Measurements from ENCODE around the gene PIP5K1C. TPM values are rescaled to one million over a fixed set of nuclear protein-coding genes. Genes with fewer than 3 reads are reported as not detected.

Gene PIP5K1C
- total RNA-seq, result 57.7 and 75.6 TPM in 2 replicates

GRCh38 chr19:3700242-3701032 lies at the start of gene PIP5K1C:
PIP5K1C (minus strand) TSS chr19:3700468; CDS start chr19:3700390, 78 bp downstream.
- DNase-seq, result peak; percentile 94

DNA sequence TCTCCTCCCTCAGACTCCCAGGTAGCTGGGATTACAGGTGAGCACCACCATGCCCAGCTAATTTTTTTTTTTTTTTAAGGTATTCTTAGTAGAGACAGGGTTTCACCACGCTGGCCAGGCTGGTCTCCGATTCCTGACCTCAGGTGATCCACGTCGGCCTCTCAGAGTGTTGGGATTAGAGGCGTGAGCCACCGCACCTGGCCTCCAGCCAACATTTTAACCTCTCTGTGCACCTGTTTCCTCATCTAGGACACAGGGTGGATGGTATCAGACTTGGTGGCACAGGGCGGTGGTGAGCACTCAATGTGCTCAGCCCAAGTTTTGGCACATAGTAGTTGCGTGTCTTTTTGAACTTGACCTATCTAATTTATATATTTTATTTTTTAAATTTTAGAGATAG lies 48.7 kb upstream of the PIP5K1C start:
- no peak for DNase-seq

DNA sequence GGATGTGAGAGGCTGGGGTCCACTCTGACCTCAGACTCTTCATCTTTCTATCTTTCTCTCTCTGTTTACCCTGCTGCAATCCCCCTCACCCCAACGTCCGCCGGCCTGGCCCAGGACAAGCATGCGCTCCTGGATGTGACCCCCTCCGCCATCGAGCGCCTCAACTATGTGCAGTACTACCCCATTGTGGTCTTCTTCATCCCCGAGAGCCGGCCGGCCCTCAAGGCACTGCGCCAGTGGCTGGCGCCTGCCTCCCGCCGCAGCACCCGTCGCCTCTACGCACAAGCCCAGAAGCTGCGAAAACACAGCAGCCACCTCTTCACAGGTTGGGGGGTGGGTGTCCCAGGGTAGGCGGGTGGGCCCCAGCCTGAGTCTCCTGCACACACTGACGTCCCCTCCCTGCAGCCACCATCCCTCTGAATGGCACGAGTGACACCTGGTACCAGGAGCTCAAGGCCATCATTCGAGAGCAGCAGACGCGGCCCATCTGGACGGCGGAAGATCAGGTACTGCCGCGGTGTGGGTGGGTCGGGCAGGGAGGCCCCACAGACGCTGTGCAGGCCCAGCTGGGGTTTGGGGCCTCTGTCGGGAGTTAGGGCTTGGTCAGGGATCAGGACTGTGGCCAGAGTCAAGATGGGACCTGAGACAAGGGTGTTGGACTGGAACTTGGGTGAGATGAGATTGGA lies 46.2 kb upstream of the PIP5K1C start:
- DNase-seq, result no peak

GRCh38 chr19:3745363-3746045 lies 45.2 kb upstream of the PIP5K1C start:
- DNase-seq, result no peak

DNA sequence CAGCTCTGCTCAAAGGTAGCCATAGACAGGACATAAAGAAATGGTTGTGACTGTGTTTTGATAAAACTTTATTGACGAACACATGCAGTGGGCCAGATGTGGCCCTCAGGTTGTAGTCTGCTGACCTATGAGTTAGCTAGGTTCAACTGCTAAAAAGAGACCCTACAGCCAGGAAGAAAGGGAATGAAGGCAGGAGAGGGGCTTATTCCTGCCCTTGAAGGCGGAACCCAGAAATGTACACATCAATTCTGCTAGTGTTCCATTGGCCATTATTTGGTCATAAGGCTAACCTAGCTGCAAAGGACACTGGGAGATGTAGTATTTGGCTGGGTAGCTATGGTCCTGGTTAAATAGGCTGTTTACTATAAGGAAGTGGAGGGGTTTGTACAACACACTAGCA lies 43.2 kb upstream of the PIP5K1C start:
- peak; percentile 32 for DNase-seq

DNA sequence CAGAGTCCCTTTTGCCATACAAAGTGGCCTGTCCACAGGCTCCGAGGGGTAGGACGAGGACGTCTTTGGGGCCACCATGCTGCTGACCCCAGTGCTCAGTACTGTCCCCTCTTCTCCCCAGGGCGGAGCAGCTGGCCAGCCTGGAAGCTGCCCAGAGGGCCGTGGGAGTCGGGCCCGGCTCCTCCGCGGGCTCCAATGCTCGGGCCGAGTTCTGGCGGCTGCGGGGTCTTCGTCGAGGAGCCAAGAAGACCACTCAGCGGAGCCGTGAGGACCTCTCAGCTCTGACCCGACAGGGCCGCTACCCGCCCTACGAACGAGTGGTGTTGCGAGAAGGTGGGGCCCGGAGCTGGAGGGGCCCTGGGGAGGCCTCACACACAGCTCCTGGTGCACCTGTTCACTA lies 40.2 kb upstream of the PIP5K1C start:
- no peak for DNase-seq

GRCh38 chr19:3738477-3739220 lies 38.4 kb upstream of the PIP5K1C start:
- no peak for DNase-seq

- DNase-seq, result no peak
Measured at GRCh38 chr19:3737487-3738205, 37.4 kb upstream of the PIP5K1C start.

- no peak for DNase-seq
Measured at GRCh38 chr19:3736106-3736724, 35.9 kb upstream of the PIP5K1C start.

GRCh38 chr19:3734310-3734600 lies 34.0 kb upstream of the PIP5K1C start:
- no peak for DNase-seq

- DNase-seq, result no peak
Measured at GRCh38 chr19:3733549-3734309, 33.5 kb upstream of the PIP5K1C start.

DNA sequence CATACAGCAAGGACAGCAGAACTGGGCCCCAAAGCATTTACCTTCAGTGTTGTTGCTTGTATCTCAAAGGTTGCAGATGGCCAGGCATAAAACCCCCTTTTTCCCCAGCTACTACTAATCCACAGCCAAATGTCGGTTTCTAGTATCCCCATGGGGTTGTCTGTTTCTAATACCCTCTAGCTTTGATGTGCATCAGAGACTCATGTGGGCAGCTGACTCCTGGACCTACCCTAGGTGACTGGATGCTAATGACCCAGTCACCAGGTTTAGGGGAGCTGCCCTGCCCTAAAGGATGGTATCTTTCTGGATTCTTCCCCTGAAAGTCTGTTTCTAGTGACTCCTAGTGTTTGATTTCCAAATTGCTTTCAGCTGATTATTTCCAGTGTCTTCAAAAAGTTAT lies 31.8 kb upstream of the PIP5K1C start:
- DNase-seq, result no peak

DNA sequence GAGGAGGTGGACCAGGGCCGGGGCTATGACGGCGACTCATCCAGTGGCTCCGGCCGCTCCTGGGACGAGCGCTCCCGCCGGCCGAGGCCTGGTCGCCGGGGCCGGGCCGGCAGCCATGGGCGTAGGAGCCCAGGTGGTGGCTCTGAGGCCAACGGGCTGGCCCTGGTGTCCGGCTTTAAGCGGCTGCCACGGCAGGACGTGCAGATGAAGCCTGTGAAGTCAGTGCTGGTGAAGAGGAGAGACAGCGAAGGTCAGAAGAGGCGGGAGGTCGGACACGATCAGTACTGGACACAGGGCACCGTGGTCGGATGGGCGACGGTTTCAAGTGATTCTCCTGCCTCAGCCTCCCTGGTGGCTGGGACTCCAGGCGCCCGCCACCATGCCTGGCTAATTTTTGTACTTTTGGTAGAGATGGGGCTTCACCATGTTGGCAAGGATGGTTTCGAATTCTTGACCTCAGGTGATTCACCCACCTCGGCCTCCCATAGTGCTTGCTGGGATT lies 30.2 kb upstream of the PIP5K1C start:
- no peak for DNase-seq

DNA sequence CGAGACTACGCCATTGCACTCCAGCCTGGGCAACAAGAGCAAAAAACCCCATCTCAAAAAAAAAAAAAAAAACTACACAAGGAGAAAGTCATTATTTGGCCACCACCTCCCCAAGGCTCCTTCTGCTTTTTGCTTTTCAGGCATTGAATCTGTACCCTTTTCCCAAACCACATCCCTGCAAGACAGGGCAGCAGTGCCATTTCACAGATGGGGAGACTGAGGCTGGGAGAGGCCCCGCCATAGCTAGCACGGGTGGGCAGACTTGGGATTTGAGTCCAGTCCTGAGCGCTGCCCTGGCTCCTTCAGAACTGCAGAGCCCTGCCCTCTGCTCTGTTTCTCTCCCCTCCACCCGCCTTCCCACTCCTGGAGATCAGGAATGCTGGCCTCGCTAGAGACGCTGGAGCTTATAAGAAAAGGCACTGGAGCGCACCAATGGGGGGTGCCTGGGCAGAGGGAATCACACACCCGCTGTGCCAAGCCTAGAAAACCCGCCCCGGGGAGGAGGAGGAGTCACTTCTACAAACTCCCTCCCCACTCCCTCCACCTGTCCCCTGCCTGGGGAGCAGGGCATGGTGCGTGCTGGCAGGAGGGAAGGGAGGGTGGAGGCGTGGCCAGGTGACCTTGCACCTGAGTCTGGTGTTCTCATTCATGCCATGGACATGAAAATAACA lies 25.5 kb upstream of the PIP5K1C start:
- no peak for DNase-seq

- DNase-seq, result no peak
Measured at GRCh38 chr19:3725121-3725520, 24.9 kb upstream of the PIP5K1C start.

- DNase-seq, result no peak
Measured at GRCh38 chr19:3723883-3724282, 23.6 kb upstream of the PIP5K1C start.

DNA sequence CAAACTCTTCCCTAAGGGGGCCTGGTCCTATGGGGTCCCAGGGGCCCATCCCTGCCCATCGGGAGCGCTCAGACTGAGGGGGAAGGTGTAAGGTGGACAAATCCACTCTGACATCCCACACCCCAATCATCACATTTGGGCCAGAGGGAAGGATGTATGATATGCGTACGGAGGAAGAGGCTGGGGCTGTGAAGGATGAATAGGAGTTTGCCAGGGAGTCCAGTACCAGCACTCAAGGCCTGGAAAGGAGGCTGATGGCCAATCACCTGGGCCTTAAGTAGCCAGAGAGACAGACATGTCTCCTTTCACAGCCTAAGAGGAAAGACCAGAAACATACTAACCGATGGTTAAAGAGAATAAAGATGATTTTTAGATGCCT lies 22.8 kb upstream of the PIP5K1C start:
- DNase-seq, result no peak

DNA sequence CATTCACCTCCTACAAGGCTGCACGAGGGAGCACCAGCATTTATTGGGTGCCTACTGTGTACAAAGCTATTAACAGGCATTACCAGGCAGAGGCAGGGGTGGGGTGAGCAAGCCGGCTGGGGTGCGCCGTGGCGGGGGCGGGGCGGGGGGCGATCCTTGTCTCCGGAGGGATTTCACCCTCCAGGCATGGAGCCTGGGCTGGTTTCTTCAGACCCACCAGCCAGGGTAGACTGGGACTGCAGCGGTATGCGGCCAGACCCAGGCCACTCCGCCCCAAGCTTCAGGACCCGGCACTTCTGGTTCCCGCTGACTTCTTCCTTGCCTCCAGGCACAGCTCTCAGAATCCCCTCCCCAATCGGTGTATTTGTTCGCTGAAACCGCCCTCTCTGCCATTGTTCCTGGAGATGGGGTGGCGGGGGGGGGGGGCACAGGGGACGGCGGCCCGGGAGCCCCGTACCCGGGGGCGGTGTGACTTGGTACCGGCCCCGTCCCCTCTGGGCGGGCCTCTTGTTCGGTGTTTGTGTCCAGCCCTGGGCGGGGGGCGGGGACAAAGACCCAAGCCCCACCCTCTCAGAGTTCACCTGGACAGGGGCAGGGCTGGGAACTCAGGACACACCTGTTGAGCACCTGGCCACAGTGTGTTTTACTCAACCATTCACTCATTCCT lies 22.3 kb upstream of the PIP5K1C start:
- DNase-seq, result no peak

- DNase-seq, result no peak
Measured at GRCh38 chr19:3721887-3722442, 21.7 kb upstream of the PIP5K1C start.
